Keratinocyte (primary cell): ENCODE data around the gene EIF5AL1. TPM values are rescaled to one million over a fixed set of nuclear protein-coding genes. Genes with fewer than 3 reads are reported as not detected.

Experiments used
- DNase-seq: peaks from one replicate; pipeline ENCODE4 v3.0.0-alpha.2; 2011; ENCODE audit warnings: low read depth, missing footprints, low spot score
- FAIRE-seq: peaks from 2 replicates; lab custom pipeline; 2011; peaks lifted over from hg19 to GRCh38; lab: Jason Lieb, UNC
- H2AFZ ChIP-seq: 2 replicates; pipeline ENCODE4 v1.6.0; 2012; ENCODE audit warnings: low read length, control low read depth, inconsistent platforms; ENCODE audit not compliant: control insufficient read depth
- H3K27ac ChIP-seq: 2 replicates; pipeline ENCODE4 v1.5.1; 2011; ENCODE audit warnings: low read length; ENCODE audit not compliant: control insufficient read depth, insufficient read depth
- H3K27me3 ChIP-seq: 3 replicates; pipeline ENCODE4 v1.6.0; 2011; ENCODE audit warnings: low read length; ENCODE audit not compliant: control insufficient read depth, insufficient read depth; ENCODE audit errors: extremely low read depth
- H3K36me3 ChIP-seq, 2 experiments: 2 replicates in 1 of 2; 3 replicates in 1 of 2; pipeline ENCODE4 v1.5.1; 2011; ENCODE audit warnings: low read length in 2 of 2, mild to moderate bottlenecking in 1 of 2; ENCODE audit not compliant: control insufficient read depth in 2 of 2, insufficient read depth in 2 of 2; ENCODE audit errors: extremely low read depth in 1 of 2
- H3K4me1 ChIP-seq: 3 replicates; pipeline ENCODE4 v1.5.1; 2011; ENCODE audit warnings: low read length; ENCODE audit not compliant: control insufficient read depth, insufficient read depth; ENCODE audit errors: extremely low read depth
- H3K4me2 ChIP-seq: 3 replicates; pipeline ENCODE4 v1.6.0; 2011; ENCODE audit warnings: low read depth, low read length; ENCODE audit not compliant: control insufficient read depth, insufficient read depth; ENCODE audit errors: extremely low read depth
- H3K4me3 ChIP-seq, 3 experiments: fragments of 200-600 bp in 1 of 3; sonication (generic) in 1 of 3; 2 replicates in 2 of 3; 3 replicates in 1 of 3; pipeline ENCODE4 v1.5.1; 2011 to 2016; ENCODE audit warnings: low read length in 3 of 3, mild to moderate bottlenecking in 3 of 3, control low read depth in 2 of 3, inconsistent platforms in 1 of 3, low read depth in 1 of 3, mixed read lengths in 1 of 3, mixed run types in 1 of 3, moderate library complexity in 1 of 3; ENCODE audit not compliant: control insufficient read depth in 2 of 3, insufficient read depth in 2 of 3; ENCODE audit errors: extremely low read depth in 1 of 3
- H3K79me2 ChIP-seq: 2 replicates; pipeline ENCODE4 v1.6.0; 2012; ENCODE audit warnings: low read length; ENCODE audit not compliant: control insufficient read depth, insufficient read depth
- H3K9ac ChIP-seq: 3 replicates; pipeline ENCODE4 v1.6.0; 2011; ENCODE audit warnings: low read length; ENCODE audit not compliant: control insufficient read depth, insufficient read depth; ENCODE audit errors: extremely low read depth
- H3K9me1 ChIP-seq: 3 replicates; pipeline ENCODE4 v1.6.0; 2011; ENCODE audit warnings: low read length; ENCODE audit not compliant: control insufficient read depth, insufficient read depth; ENCODE audit errors: extremely low read depth
- H3K9me3 ChIP-seq: 2 replicates; pipeline ENCODE4 v1.5.1; 2012; ENCODE audit warnings: low read depth, low read length; ENCODE audit not compliant: control insufficient read depth
- H4K20me1 ChIP-seq: 3 replicates; pipeline ENCODE4 v1.6.0; 2011; ENCODE audit warnings: low read length; ENCODE audit not compliant: control insufficient read depth, insufficient read depth; ENCODE audit errors: extremely low read depth
- EZH2 ChIP-seq: IDR thresholded peaks from one replicate; pipeline ENCODE4 v1.6.1; 2012; ENCODE audit warnings: inconsistent platforms, mild to moderate bottlenecking, low read length, moderate library complexity
- dilution Hi-C: fragments of 300-500 bp; cut with MboI; formaldehyde crosslinking; loops from one replicate; pipeline ENCODE4 v1.7.0; 2020; ENCODE audit warnings: low sequenced_read_pairs; ENCODE audit not compliant: extremely low pct_ligation_motif_present
- polyA plus RNA-seq, 5 experiments: library from polyadenylated mRNA; depleted of rRNA in 3 of 5; stranded (reverse) in 3 of 5; stranded (forward) in 1 of 5; unstranded in 1 of 5; fragments of >200 nt; gene quantifications; 1 replicate in 1 of 5; 2 replicates in 3 of 5; 3 replicates in 1 of 5; pipeline versions ENCODE4 v1.2.1 to v1.2.3, GENCODE V29; 2011 to 2012; ENCODE audit warnings: missing spikeins in 2 of 5, low read depth in 1 of 5, low replicate concordance in 1 of 5
- TF ChIP-seq, protein P1 (sequence below), 3 experiments: IDR thresholded peaks in 1 of 3; conservative IDR thresholded peaks in 1 of 3; optimal IDR thresholded peaks in 1 of 3; 2 replicates in 2 of 3; 3 replicates in 1 of 3; pipeline versions ENCODE3 to v1.5.1; 2011; ENCODE audit warnings: low read length in 3 of 3, mild to moderate bottlenecking in 3 of 3, moderate library complexity in 2 of 3, control low read depth in 1 of 3, inconsistent platforms in 1 of 3; ENCODE audit not compliant: insufficient read depth in 2 of 3; ENCODE audit errors: extremely low read depth in 1 of 3

Gene EIF5AL1
- polyA plus RNA-seq, 1 donor (not counting 4 experiments of a cell fraction or from before 2014, with no cell fraction given) = 1.2 TPM

DNA sequence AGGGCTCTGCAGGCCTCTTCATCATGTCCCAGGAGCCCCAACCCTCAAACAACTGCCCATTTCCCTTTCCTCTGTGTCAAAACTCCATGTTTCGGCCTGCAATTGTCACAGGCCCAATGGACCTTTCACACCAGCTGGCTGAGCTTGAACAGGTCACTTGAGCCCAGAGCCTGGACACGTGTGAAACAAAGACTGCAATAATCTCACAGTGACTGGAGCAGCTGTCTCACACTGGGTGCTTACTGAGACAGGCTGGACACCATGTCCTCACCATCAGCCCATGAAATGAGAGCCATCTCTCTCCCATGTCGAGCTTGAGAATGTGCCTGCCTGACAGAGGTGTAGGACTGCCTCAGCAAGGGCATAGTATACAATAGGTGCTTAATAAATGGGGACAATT, 19.5 kb upstream of the EIF5AL1 start:
- dilution Hi-C loops = no loop called here
- peaks cover 8% of the 10 kb centered on the region for H3K27me3 ChIP-seq

GRCh38 chr10:79493806-79494205, 18.5 kb upstream of the EIF5AL1 start:
- peaks cover 8% of the 10 kb centered on the region for H3K27me3 ChIP-seq
- dilution Hi-C loops = no loop called here
- no peaks in the 10 kb centered on the region for H3K9me3 ChIP-seq
- H3K27ac ChIP-seq = no peak overlapping the region
- H3K79me2 ChIP-seq = no peaks in the 10 kb centered on the region
- peaks cover 1% of the 10 kb centered on the region for H3K4me1 ChIP-seq
- DNase-seq (no peak), FAIRE-seq (no peak)
- H4K20me1 ChIP-seq = no peaks in the 10 kb centered on the region
- H3K9ac ChIP-seq = no peak overlapping the region
- H3K4me3 ChIP-seq = no peak overlapping the region
- no peaks in the 10 kb centered on the region for H3K36me3 ChIP-seq
- no peak overlapping the region for H3K4me2 ChIP-seq
- no peak overlapping the region for H2AFZ ChIP-seq
- TF ChIP-seq, protein P1, sequence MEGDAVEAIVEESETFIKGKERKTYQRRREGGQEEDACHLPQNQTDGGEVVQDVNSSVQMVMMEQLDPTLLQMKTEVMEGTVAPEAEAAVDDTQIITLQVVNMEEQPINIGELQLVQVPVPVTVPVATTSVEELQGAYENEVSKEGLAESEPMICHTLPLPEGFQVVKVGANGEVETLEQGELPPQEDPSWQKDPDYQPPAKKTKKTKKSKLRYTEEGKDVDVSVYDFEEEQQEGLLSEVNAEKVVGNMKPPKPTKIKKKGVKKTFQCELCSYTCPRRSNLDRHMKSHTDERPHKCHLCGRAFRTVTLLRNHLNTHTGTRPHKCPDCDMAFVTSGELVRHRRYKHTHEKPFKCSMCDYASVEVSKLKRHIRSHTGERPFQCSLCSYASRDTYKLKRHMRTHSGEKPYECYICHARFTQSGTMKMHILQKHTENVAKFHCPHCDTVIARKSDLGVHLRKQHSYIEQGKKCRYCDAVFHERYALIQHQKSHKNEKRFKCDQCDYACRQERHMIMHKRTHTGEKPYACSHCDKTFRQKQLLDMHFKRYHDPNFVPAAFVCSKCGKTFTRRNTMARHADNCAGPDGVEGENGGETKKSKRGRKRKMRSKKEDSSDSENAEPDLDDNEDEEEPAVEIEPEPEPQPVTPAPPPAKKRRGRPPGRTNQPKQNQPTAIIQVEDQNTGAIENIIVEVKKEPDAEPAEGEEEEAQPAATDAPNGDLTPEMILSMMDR (optimal IDR thresholded peaks at IDR 0.05 in 1 of 3, IDR thresholded peaks at IDR 0.05 in 1 of 3, conservative IDR thresholded peaks at IDR 0.05 in 1 of 3; ENCODE audit: extremely low read depth in 1 of 3, insufficient read depth in 2 of 3, low read length in 3 of 3) = no peak
- TF ChIP-seq EZH2 = no peak
- H3K9me1 ChIP-seq = no peaks in the 10 kb centered on the region

More for the DNA sequence above, 19.5 kb upstream of the EIF5AL1 start:
- H3K9me1 ChIP-seq = no peaks in the 10 kb centered on the region
- H3K4me2 ChIP-seq = no peak overlapping the region
- no peak overlapping the region for H2AFZ ChIP-seq
- DNase-seq = no peak
- TF ChIP-seq, protein P1 (optimal IDR thresholded peaks at IDR 0.05 in 1 of 3, IDR thresholded peaks at IDR 0.05 in 1 of 3, conservative IDR thresholded peaks at IDR 0.05 in 1 of 3; ENCODE audit: extremely low read depth in 1 of 3, insufficient read depth in 2 of 3, low read length in 3 of 3) = no peak
- TF ChIP-seq EZH2 = no peak
- FAIRE-seq = no peak
- H4K20me1 ChIP-seq = no peaks in the 10 kb centered on the region
- H3K4me1 ChIP-seq = peaks cover 11% of the 10 kb centered on the region
- no peaks in the 10 kb centered on the region for H3K79me2 ChIP-seq
- no peak overlapping the region for H3K4me3 ChIP-seq
- no peak overlapping the region for H3K27ac ChIP-seq
- H3K9ac ChIP-seq = no peak overlapping the region
- no peaks in the 10 kb centered on the region for H3K9me3 ChIP-seq
- H3K36me3 ChIP-seq = no peaks in the 10 kb centered on the region
